A375 (cell line): ENCODE data around the gene KRIT1. TPM values are rescaled to one million over a fixed set of nuclear protein-coding genes. Genes with fewer than 3 reads are reported as not detected.

Experiments
- small RNA-seq: library from RNA; depleted of rRNA; stranded (forward); fragments of <200 nt; gene quantifications from one replicate; pipeline ENCODE3, GENCODE V24; 2014
- total RNA-seq: library from RNA; depleted of rRNA; stranded (reverse); fragments of >200 nt; shearing (Covaris generic); gene quantifications from 2 replicates; pipeline ENCODE4 v1.2.3, GENCODE V29; 2014; rRNA removed

KRIT1 gene
- 47.8 and 48.0 TPM in 2 replicates for total RNA-seq

GRCh38 chr7:92245487-92246359 lies at the start of gene KRIT1, which contains the start of gene ANKIB1:
KRIT1 (minus strand) TSS chr7:92245914; CDS start chr7:92242135, 3,779 bp downstream.
ANKIB1 (plus strand) TSS chr7:92245974; CDS start chr7:92294979, 49,005 bp downstream.

GRCh38 chr7:92178928-92179924 lies 66.5 kb downstream of the KRIT1 start, which contains the start of gene LRRD1:
LRRD1 (minus strand) TSS chr7:92179142; CDS start chr7:92165202, 13,940 bp downstream.

Small RNA genes within 50 kb of the gene (small RNA-seq; reads per million reads assigned to genes)
- gene MIR1285-1 (not detected), gene RF00019 (not detected)

Other genes starting within 250 kb of the KRIT1 start
- gene CYP51A1, start 111.4 kb downstream of the KRIT1 start, total RNA-seq = 33.6 and 34.6 TPM in 2 replicates
- gene LRRD1, start 66.8 kb downstream of the KRIT1 start, total RNA-seq = 0.15 and 0.48 TPM in 2 replicates
- gene ANKIB1, start 60 bp upstream of the KRIT1 start, total RNA-seq = 22.7 and 24.0 TPM in 2 replicates
- 24.1 and 30.0 TPM in 2 replicates for gene GATAD1, start 201.6 kb upstream of the KRIT1 start, total RNA-seq
- gene ERVW-1, start 232.0 kb upstream of the KRIT1 start, total RNA-seq = not detected in 2 replicates